Activated CD8-positive, alpha-beta T cell treated with anti-CD3 and anti-CD28 coated beads for 36 hours (primary cell): ENCODE results near the gene CDH5. TPM values are rescaled to one million over a fixed set of nuclear protein-coding genes. Genes with fewer than 3 reads are reported as not detected.

Experiments used
- ATAC-seq: fragments of 200-7000 bp; cut with Tn5 transposase; one replicate; pipeline ENCODE4 v1.10.0; 2021; ENCODE audit warnings: mild to moderate bottlenecking, moderate library complexity
- CTCF ChIA-PET: fragments of 350-600 bp; sonication (Branson Sonifier 250); formaldehyde crosslinking; loops from one replicate; lab custom pipeline; 2021; ENCODE audit warnings: antibody characterized with exemption; lab: Charles Lee
- POLR2A ChIA-PET: fragments of 350-600 bp; sonication (Branson Sonifier 250); formaldehyde crosslinking; loops from one replicate; lab custom pipeline; 2021; ENCODE audit warnings: antibody characterized with exemption; lab: Charles Lee
- DNase-seq: peaks from one replicate; pipeline ENCODE4 v3.0.0-alpha.2; 2020
- H3K27ac Mint-ChIP-seq: one replicate; pipeline ENCODE4 v1.8.0; 2021; ENCODE audit warnings: mild to moderate bottlenecking, mixed read lengths
- H3K27me3 Mint-ChIP-seq: one replicate; pipeline ENCODE4 v1.8.0; 2021; ENCODE audit warnings: mixed read lengths
- H3K36me3 Mint-ChIP-seq: one replicate; pipeline ENCODE4 v1.8.0; 2021; ENCODE audit warnings: low read depth, mixed read lengths
- H3K4me1 Mint-ChIP-seq: one replicate; pipeline ENCODE4 v1.8.0; 2021; ENCODE audit warnings: low read depth, mixed read lengths
- H3K4me3 Mint-ChIP-seq: one replicate; pipeline ENCODE4 v1.8.0; 2021; ENCODE audit warnings: mild to moderate bottlenecking, moderate library complexity, mixed read lengths
- H3K9me3 Mint-ChIP-seq: one replicate; pipeline ENCODE4 v1.8.0; 2021; ENCODE audit warnings: mixed read lengths
- CTCF ChIP-seq: fragments of 200-600 bp; IDR thresholded peaks from one replicate; pipeline ENCODE4 v1.8.0; 2022; ENCODE audit warnings: antibody characterized with exemption, mild to moderate bottlenecking
- intact Hi-C: fragments of 100-400 bp; cut with micrococcal nuclease; formaldehyde crosslinking; loops from one replicate; pipeline ENCODE4 v1.10.0; 2022
- total RNA-seq, 2 experiments: library from RNA; stranded (reverse); gene quantifications; one replicate each; pipeline ENCODE4 v1.2.3, GENCODE V29; 2021

Gene CDH5
- total RNA-seq, 2 experiments from 2014 or later = not detected

GRCh38 chr16:66332634-66333610, 33.6 kb upstream of the CDH5 start:
- H3K4me1 Mint-ChIP-seq = no peaks in the 10 kb centered on the region
- no peak overlapping the region for H3K27ac Mint-ChIP-seq
- no peak for TF ChIP-seq CTCF
- ChIA-PET POLR2A (no interaction called here), CTCF (interaction anchor here (1.0 to 1.2 kb wide), 3 partner anchors 9 to 12 kb away, joined by 4 to 10 read pairs (median 4); no protein-coding TSS in a partner anchor)
- H3K36me3 Mint-ChIP-seq = no peaks in the 10 kb centered on the region
- intact Hi-C loops = no loop called here
- ATAC-seq (no peak), DNase-seq (no peak)
- H3K9me3 Mint-ChIP-seq = peaks cover 3% of the 10 kb centered on the region
- H3K4me3 Mint-ChIP-seq = no peak overlapping the region
- peaks cover 17% of the 10 kb centered on the region for H3K27me3 Mint-ChIP-seq

- ATAC-seq (no peak), DNase-seq (no peak)
- Mint-ChIP-seq H3K27me3 (peaks cover 14% of the 10 kb centered on the region), H3K27ac (no peak overlapping the region), H3K4me3 (no peak overlapping the region), H3K36me3 (no peaks in the 10 kb centered on the region), H3K4me1 (no peaks in the 10 kb centered on the region), H3K9me3 (peaks cover 3% of the 10 kb centered on the region)
- intact Hi-C loops = no loop called here
- ChIA-PET POLR2A (no interaction called here), CTCF (interaction anchor here (1.1 kb wide), 1 partner anchor 22 kb away, joined by 5 read pairs; no protein-coding TSS in a partner anchor)
- no peak for TF ChIP-seq CTCF
Observed at GRCh38 chr16:66334853-66335574, 31.5 kb upstream of the CDH5 start.

- H3K27ac Mint-ChIP-seq = no peak overlapping the region
- no peak for ATAC-seq
- H3K9me3 Mint-ChIP-seq = peaks cover 3% of the 10 kb centered on the region
- H3K36me3 Mint-ChIP-seq = no peaks in the 10 kb centered on the region
- intact Hi-C loops = no loop called here
- no peak for TF ChIP-seq CTCF
- ChIA-PET CTCF (interaction anchor here (0.8 to 2.2 kb wide), 3 partner anchors 8 to 22 kb away, joined by 3 to 6 read pairs (median 5); no protein-coding TSS in a partner anchor), POLR2A (interaction anchor here (0.7 kb wide), 1 partner anchor 12 kb away, joined by 3 read pairs; no protein-coding TSS in a partner anchor)
- no peaks in the 10 kb centered on the region for H3K4me1 Mint-ChIP-seq
- no peak for DNase-seq
- peaks cover 14% of the 10 kb centered on the region for H3K27me3 Mint-ChIP-seq
- no peak overlapping the region for H3K4me3 Mint-ChIP-seq
Observed at GRCh38 chr16:66335704-66336329, 30.7 kb upstream of the CDH5 start.

- peaks cover 17% of the 10 kb centered on the region for H3K27me3 Mint-ChIP-seq
- H3K4me1 Mint-ChIP-seq = no peaks in the 10 kb centered on the region
- TF ChIP-seq CTCF = no peak
- CTCF ChIA-PET = interaction anchor here (0.7 to 2.2 kb wide), 2 partner anchors 21 to 23 kb away, joined by 3 to 6 read pairs; no protein-coding TSS in a partner anchor
- ATAC-seq (no peak), DNase-seq (no peak)
- no peaks in the 10 kb centered on the region for H3K9me3 Mint-ChIP-seq
- intact Hi-C loops = no loop called here
- H3K36me3 Mint-ChIP-seq = no peaks in the 10 kb centered on the region
- H3K4me3 Mint-ChIP-seq = no peak overlapping the region
- POLR2A ChIA-PET = no interaction called here
- no peak overlapping the region for H3K27ac Mint-ChIP-seq
Observed at GRCh38 chr16:66337463-66338188, 28.9 kb upstream of the CDH5 start.
